ENCODE measurements around the gene GBGT1.
"Not testable (repeated sequence)": the region's sequence is repeated elsewhere in the genome, so short reads cannot be mapped to it uniquely, and the experiment has no call there.

GBGT1 gene

DNA sequence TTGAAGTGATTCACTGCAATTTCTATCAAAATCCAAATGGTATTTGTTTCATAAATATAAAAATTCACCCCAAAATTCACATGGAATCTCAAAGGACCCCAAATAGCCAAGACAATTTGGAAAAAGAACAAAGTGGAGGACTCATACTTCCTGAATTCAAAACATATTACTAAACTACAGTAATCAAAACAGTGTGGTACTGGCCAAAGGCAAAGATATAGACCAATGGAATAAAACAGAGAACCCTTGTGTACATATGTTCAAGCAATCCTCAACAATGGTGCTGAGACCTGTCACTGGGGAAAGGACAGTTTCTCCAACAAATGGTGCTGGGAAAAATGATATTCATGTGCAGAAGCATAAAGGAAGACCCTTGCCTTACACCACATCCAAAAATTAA is 31.3 kb upstream of the GBGT1 start:
- DNase-seq (ENCODE audit: low read depth in 2 of 2) = no peak

DNA sequence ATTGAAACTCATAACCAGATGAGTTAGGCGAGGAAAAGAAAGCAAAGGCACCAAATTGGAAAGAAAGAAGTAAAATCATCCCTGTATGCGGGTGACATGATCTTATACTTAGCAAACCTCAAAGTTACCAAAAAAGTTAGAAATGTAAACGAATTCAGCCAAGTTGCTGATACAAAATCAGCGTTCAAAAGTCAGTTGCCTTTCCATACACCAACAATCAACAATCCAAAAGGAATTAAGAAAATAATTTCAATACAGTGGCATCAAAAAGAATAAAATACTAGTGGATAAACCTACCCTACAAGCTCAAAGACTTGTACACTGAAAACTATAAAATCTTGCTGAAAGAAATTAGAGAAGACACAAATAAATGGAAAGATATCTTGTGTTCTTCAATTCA is 30.9 kb upstream of the GBGT1 start:
- no peak for DNase-seq (ENCODE audit: low read depth in 2 of 2)

DNA sequence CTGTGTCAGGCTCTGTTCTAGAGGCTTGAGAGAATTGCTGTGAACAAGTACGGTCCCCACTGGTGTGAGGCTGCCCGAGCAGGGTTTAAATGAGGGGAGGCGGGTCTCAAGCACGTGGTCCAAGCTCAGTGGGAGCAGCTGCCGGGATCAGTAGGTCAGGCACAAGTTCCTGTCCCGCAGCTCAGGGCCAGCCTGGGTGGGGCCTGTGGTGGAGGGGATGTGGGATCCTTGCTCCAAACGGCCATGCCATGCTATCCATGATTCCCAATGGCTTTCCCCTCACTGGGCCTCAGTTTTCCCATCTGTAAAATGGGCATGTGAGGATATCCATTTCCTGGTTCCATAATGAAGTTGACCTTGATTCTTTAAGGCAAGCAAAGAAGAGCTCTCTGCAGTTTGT is 28.3 kb upstream of the GBGT1 start:
- no peak for DNase-seq (ENCODE audit: low read depth in 2 of 2)

DNA sequence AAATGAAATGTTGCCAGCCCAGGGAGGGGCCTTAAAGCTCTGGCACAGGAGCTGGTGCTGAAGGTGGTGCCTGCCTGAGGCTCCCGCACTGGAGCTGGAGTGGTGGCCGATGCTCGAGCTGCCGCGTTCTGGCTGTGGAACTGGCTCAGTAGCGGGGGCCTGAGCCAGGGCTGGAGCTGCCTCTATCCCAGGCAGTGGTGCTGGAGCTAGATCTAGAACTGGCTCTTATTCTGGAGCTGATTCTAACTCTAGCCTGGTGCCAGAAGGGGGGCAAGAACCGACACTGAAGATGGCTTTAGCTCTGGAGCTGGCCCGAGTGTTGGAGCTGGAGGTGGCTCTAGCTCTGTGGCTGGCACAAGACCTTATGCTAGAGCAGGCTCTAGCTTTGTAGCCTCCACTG is 26.1 kb upstream of the GBGT1 start:
- no peak for DNase-seq (ENCODE audit: low read depth in 2 of 2)

DNA sequence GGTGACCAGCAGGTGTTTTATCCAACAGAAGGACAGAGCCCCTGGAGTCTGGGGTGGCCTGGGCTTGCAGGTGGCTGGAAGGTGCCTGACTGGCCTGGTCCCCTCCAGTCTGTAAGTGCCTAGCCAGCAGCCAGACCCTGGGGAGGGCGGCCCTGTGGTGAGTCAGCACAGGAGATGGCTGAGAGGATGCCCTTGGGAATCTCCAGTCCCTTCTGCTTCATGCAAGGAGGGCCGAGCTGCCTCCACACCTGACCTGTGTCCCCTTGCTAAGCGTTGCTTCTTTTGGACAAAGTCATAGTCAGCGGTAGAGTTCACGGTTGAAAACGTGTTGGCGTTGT is 25.1 kb upstream of the GBGT1 start:
- DNase-seq (ENCODE audit: low read depth in 2 of 2) = no peak

DNA sequence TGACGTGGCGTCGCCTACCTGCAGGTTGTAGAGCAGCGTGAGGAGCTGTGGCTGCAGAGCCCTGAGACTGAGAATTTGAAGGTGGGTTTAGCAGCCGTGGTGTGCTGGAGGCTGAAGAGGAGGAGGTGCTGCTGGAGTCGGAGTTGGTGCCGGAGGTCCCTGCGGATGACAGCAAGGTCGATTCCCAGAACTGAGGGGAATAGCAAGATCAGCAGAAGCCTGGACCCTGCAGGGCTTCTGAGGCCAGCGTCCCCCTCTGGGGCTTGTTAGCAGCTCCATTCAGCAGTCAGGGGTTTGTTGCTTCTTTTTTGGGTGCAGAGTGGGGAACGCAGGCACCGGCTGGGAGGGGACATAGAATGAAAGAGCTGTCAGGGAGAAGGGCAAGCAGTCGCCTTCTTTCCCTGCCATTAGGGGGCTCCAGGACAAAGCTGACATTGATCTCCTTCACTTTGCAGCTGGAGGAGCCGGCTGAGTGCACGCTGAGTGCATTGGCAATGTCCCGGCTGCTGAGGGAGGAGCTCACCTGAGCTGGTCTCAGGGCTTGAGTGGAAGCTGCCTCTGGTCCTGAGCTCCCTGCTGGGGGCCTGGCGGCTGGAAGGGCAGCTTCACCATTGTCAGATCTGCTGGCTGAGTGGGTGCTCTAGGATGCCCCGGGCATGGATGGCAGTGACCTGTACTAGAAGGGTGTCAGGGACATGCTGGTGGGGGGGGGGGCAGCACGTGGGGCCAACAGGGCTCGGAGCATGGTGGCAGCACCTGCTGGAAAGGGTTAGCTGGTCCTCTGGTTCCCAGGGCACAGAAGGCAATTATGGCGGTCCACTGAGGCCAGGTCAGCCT is 24.5 kb upstream of the GBGT1 start:
- DNase-seq (ENCODE audit: low read depth in 2 of 2) = no peak

DNA sequence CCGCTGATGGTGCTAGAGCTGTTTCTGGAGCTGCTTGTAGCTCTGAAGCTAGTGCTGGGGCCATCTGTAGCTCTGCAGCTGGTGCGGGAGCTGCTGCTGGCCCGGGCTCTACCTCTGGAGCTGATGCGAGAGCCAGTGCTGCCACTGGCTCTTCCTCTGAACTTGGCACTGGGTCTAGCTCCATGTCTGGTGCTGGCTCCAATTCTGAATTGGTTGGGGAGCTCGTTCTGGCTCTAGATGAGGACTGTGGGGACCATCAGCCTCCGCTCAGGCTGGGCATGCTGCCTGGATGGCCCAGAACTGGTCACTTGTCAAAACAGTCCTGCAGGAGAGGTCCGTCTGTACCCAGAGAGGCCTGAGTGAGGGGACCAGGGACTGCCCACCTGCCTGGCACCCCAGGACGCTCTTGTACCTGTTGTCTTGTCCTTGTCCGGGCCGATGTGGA is 23.9 kb upstream of the GBGT1 start:
- DNase-seq (ENCODE audit: low read depth in 2 of 2) = no peak

DNA sequence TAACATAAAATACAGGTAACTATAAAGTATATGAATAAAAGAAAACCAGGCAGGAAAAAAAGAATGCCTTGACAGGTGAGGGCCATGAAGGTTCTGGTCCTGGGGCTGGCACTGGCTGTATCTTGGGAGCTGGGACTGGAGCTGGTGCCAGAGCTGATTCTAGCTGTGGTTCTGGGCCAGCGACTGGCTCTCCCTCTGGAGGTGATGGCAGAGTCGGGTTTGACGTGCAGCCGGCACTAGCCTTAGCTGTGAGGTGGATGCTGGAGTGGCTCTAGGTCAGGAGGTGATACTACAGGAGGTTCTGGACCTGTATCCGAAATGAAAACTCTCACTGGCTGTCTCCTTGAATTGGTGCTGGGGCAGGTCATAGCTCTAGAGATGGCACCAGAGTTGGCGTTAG is 23.0 kb upstream of the GBGT1 start:
- no peak for DNase-seq (ENCODE audit: low read depth in 2 of 2)

DNA sequence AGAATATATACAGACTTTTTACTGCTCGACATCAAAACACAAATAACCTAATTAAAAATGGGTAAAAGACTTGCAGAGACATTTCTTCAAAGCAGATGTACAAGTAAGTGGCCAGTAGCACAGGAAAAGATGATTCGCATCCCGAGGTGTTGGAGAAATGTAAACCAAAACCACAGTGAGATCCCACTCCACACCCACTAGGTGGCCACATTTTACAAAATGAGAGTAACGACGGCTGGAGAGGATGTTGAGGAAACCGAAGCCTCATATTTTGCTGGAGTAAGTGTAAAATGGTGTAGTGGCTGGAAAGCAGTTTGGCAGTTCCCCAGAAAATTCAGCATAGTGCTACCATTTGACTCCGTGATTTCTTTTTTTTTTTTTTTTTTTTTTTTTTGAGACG is 21.3 kb upstream of the GBGT1 start:
- no peak for DNase-seq (ENCODE audit: low read depth in 2 of 2)

DNA sequence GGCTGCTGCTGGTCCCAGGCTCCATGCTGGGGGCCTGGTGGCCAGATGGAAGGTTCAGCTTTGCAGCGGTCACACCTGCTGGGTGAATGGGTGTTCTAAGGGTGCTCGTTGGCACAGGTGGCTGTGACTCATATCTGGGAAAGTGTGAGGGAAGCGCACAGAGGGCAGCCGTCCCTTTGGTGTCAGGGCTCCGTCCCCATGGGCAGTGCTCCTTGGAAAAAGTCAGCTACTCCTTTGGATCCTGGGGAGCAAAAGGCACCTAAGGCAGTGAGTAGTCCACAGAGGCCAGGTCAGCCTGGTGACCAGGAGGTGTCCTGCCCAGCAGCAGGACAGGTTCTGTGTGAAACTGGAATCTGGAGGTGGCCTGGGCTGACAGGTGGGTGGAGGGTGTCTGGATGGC is 18.4 kb upstream of the GBGT1 start:
- DNase-seq (ENCODE audit: low read depth in 2 of 2) = no peak

DNA sequence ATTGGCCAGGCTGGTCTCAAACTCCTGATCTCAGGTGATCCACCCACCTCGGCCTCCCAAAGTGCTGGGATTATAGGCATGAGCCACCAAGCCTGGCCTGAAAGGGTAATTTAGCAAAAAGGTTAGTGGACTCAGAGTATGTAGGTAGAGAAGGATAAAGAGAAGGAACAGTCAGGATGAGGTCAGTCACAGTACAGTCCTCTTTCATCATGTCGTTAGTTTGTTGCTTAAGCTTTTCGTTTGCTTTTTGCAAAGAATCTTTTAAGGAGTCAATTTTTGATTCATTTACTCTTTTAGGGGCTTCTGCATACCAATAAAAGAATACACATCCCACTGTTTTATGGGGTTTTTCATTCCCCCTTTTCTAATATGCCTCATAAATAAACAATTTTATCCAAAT is 17.8 kb upstream of the GBGT1 start:
- DNase-seq (ENCODE audit: low read depth in 2 of 2) = no peak

DNA sequence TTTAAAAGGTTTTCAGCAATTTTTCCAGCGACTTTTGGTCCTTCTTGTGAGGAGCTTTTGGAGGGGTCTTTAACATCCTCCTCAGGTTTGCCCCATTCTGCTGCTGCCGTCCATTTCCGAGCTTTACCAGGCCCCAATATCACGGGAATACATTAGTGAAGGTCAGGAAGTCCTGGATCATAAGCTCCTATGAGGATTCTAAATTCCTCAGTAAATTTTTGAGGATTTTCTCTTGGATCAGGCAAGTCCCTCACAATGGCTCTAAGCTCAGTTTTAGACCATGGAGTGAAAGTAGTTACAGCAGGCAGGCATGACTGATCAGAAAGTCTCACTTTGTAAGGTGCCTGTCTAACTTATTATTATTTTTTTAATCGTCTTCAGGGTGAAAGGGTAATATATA is 17.2 kb upstream of the GBGT1 start:
- DNase-seq (ENCODE audit: low read depth in 2 of 2) = no peak

DNA sequence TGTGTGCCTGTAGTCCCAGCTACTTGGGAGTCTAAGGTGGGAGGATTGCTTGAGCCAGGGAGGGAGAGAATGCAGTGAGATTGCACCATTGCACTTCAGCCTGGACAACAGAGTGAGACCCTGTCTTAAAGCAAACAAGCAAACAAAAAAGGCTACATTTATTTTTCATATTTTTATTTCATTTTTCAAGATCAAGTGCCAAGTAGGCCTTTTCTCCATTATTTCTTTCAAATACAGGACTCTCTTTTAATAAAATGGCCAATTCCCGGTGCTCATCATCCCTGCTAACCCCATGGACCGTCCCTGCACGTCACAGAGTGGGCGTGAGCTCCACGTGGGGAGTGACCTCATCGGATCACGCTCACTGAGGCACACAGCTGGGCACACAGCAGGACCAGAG is 9.3 kb upstream of the GBGT1 start:
- DNase-seq (ENCODE audit: low read depth in 2 of 2) = no peak

DNA sequence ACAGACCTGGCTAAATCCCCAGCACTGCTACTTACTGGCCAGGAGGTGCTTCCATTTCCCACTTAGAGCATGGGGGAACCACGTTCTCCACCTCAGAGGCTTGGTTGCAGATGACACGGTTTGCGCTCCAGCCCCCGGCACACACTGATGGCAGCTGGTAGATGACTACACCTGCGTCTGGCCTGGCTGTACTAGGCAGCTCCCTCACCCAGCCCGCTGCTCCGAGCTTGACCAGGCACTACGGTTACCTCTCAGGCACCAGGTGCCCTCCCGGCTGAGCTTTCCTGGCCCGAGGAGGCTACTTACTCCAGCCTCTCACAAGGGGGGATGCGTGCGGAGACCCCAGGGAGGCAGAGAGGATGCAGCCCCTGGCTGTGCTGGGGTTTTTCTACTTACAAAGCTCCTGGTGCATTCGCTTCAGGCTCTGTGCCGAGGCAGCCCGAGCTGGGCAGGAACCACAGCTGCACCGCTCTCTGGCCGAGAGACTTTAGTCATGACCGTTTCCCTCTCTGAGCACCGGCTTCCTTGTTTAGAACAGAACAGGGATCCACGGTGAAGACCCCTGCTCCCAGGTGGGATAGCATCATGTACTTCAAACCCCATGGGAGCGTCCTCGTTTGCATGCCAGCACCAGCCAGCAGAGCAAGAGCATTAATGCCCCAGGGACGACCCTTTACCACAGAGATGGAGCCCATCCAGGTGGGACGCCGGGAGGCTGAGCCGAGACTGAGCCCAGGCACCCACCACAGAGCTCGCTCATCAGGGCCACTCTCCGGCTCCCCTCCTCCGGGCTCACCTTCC is 7.6 kb upstream of the GBGT1 start:
- no peak for DNase-seq (ENCODE audit: low read depth in 2 of 2)

DNA sequence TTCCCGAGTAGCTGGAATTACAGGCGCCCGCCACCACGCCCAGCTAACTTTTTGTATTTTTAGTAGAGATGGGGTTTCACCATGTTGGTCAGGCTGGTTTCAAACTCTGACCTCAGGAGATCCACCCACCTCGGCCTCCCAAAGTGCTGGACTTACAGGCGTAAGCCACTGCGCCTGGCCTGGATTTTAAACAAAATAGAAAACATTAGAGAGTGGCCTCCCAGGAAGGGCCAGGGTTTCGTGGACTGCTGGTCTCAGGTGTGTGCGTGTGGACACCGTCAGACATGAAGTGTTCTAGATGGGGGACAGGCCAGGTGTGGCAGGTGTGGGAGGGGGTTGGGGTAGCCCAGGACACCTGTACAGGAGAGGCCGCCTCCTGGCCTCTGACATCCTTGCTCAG is 7.0 kb upstream of the GBGT1 start:
- DNase-seq (ENCODE audit: low read depth in 2 of 2) = no peak

DNA sequence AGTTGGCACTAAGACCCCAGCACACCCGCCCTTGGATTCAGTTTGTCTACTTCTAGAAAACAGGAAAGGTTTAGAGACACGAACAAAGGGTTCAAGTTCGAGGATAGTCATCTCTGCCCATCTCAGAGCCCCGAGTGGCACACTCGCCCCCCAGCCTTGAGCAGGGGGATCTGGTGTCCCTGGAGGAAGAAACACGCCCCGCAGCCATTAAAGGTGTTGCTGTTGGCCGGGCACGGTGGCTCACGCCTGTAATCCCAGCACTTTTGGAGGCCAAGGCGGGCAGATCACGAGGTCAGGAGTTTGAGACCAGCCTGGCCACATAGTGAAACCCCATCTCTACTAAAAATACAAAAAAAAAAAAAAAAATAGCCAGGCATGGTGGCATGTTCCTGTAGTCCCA is 6.0 kb upstream of the GBGT1 start:
- not testable (repeated sequence) for DNase-seq (ENCODE audit: low read depth in 2 of 2)

DNA sequence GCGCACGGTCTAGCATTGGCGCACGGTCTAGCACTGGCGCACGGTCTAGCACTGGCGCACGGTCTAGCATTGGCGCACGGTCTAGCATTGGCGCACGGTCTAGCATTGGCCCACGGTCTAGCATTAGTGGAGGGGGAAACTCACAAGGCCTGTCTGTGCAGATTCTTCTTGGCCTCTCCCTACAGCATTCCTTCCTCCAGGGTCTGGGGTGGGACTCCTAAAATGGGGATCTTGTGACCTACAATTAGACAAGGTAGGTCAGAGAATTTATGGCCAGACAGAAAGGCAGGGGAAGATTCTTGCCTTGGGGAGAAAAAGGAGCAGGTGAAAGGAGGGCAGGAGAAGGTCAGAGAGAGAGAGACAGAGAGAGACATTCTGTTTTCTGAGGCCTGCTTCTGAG is 5.4 kb upstream of the GBGT1 start:
- no peak for DNase-seq (ENCODE audit: low read depth in 2 of 2)

DNA sequence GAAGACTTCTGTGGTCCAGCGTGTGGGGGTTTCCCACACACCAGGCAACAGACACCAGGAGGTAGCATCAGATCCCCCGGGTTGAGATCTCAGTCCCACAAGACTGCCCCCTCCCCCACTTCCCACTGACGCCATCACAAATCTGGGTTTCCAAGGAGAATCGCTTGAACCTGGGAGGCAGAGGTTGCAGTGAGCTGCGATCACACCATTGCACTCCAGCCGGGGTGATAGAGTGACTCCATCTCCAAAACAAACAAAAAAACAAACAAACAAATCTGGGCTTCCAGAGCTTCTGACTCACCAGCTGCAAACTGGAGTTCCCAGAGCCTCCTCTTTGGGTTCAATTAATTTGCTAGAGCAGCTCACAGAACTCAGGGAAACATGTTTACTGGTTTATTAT is 4.7 kb upstream of the GBGT1 start:
- DNase-seq (ENCODE audit: low read depth in 2 of 2) = no peak

DNA sequence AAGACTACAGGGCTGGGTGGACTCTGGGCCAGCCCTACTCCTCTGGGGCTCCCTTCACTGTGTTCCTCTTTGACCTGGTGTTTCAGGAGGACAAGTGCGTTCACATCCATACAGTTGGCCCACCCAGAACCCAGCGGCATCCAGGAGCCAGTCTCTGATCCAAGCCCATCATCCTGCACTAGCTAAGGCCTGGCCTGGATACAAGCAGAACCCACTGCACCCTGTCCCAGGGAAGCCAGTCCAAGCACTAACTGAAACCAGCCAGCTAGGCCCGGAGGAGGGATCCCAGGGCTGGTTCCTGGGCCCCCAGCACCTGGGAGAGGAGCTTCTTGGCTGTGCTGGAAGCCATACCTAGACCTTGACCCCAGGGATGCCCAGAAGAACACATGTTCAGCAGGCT is 4.1 kb upstream of the GBGT1 start:
- no peak for DNase-seq (ENCODE audit: low read depth in 2 of 2)

DNA sequence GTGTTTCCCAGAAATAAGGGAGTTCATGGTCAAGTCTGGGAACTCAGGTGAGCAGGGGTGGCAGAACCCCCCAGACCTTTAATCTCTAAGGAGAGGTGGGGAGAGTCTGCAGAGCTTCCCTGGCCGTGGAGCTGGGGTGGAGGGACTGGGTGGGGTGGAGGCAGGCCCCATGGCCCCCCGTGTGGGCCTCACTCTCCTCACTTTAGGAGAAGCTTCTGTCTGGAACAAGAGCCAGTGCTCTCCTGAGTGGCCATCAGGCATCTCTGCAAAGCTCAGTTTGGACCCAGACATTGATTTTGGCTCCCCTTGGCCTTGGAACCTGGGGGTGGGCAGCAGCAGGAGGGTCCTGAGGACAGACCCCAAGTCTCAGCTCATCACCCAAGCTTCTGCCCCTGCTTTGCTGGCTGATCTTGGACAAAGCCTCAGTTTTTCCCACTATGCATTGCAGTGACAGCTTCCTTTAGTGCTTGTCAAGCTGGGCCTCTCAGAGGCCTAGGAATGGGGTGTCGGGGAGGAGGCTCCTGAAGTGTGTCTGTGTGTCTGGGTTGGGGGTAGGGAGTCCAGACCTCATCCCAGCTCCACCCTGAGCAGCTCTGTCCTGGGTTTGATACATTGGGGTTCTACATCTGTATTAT is 3.5 kb upstream of the GBGT1 start:
- DNase-seq (ENCODE audit: low read depth in 2 of 2) = no peak

DNA sequence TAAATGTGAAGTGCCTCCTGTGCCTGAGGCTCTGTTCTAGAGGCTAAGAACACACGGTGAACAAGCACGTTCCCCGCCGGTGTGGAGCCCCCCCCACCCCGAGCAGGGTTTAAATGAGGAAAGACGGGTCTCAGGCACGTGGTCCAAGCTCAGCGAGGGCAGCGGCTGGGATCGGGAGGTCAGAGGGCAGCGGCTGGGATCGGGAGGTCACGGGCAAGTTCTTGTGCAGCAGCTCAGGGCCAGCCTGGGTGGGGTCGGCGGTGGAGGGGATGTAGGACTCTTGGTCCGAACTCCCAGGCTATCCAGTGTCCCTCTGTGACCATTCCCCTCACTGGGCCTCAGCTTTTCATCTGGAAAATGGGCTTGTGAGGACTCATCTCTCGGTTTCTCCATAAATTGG is 2.7 kb upstream of the GBGT1 start:
- no peak for DNase-seq (ENCODE audit: low read depth in 2 of 2)

DNA sequence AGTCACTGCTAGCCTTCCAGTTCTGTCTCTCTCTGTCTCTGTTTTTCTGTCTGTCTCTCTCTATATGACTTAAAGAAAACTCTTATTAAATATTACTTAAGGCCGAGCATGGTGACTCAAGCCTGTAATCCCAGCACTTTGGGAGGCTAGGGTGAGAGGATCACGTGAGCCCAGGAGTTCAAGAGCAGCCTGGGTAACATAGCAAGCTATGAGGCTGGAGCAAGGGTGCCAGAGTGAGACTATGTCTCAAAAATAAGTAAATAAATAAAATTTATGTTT is 1.7 kb upstream of the GBGT1 start:
- DNase-seq (ENCODE audit: low read depth in 2 of 2) = no peak

DNA sequence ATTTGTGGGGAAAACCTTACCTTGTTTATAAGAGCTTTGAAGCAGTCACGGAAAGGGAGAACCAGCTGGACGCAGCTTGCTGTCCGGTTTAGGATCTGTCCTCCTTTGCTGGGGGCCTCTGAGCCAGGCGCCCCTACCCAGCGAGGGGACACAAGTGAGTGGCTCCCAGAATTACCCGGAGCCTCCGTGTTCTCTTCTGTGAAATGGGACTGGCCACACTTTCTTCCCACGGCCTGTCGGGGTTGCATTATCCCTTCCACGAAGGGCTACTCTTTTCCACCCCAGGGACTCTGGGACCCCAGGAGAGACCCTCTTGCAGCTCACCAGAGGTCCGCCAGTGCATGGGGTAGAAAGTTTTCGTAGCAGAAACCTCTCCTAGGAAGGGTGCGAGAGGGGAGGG is 477 bp upstream of the GBGT1 start:
- DNase-seq (ENCODE audit: low read depth in 2 of 2) = no peak

Measured in stimulated activated CD8-positive, alpha-beta memory T cell treated with anti-CD3 and anti-CD28 coated beads, Interleukin-7, amount 100 ng/mL, for 1 hour (primary cell).